GM19238 (cell line): ENCODE results near the gene PTP4A1.
A peak's percentile ranks its signal among the peaks of the same experiment; 100 is the strongest.
"Not testable (repeated sequence)": the region's sequence is repeated elsewhere in the genome, so short reads cannot be mapped to it uniquely, and the experiment has no call there.

Source experiments
- DNase-seq: peaks from one replicate; pipeline ENCODE4 v3.0.0; 2011; ENCODE audit warnings: low spot score; ENCODE audit not compliant: insufficient read length

The PTP4A1 gene

GRCh38 chr6:63572044-63572746, at the start of gene PTP4A1, which contains the start of gene LOC128125822:
Gene PTP4A1, plus strand, starts transcription at chr6:63572480. Its CDS starts 4,401 bp downstream, at chr6:63576881.
Gene LOC128125822, plus strand, starts transcription at chr6:63572480.
- peak; percentile 84 for DNase-seq

DNA sequence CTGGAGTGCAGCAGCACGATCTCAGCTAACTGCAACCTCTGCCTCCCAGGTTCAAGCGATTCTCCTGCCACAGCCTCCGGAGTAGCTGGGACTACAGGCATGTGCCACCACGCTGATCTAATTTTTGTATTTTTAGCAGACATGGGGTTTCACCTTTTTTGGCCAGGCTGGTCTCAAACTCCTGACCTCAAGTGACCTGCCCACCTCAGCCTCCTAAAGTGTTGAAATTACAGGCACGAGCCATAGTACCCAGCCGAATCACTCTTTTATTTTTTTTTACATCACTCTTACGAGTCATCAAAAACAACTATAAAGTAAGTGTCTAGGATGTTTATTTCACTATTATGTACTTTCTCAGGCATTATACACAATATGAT, 49.4 kb upstream of the PTP4A1 start:
- not testable (repeated sequence) for DNase-seq

DNA sequence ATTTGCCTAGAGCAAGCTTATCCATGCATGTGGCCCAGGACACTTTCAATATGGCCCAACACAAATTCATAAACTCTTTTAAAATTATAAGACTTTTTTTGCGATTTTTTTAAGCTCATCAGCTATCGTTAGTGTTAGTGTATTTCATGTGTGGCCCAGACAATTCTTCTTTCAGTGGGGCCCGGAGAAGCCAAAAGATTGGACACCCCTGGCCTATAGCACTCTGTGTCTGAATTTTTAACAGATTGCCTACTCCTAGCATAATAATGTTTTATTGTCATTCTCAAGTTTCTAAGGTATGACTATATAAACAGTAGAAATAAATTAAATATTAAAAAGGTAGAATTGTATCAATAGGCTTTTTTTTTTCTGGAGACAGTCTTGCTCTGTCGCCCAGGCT, 48.6 kb upstream of the PTP4A1 start:
- no peak for DNase-seq

DNA sequence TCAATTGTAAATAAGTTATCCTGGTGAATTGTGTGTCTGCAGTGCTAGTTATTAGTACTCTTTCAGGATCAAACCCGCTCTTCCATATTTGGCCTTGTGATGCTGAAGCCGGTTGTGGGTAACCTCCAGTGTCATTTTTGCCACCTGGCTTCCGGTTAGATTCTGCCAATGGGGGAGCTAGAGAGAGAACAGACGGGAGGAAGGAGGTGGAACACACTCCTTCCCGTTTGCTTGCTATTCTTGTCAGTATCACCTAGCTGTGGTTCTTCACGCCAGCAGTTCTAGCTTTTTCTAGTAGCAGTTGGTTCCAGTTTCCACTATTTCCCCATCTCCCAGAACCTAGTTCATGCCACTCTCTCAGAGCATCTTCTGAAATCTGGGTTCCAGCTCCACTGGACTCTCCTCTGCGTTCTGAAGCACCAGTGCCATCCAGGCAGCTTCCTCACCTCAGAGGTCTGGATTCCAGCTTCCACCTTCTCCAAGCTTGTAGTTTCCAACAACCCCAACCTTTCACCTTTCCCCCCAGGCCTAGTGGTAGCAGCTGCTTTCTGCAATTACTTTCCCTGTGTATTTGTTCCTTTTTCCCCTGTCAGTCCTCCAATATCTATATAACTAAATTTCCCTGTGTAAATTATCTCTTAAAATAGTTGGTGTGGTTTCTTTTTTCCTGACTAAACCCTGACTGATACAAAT, 46.9 kb upstream of the PTP4A1 start:
- DNase-seq: no peak

DNA sequence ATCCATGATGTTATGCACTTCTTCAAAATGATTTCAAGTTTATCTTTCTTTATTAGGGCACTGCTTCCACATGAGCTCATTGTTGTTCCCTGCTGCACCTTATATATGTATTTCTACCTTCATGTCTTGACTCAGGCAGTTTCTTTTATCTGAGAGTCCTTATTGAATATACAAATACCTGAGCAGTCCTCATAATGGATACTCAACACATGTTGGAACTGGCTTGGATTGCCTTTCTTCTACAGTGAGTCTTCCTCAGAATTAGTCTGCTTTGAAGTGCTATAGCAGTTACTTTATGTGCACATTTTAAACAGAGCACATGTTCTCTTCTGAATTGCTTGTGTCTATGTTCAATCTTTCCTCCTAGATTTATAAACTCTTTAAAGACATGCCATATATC, 45.3 kb upstream of the PTP4A1 start:
- no peak for DNase-seq

GRCh38 chr6:63527658-63528514, 44.4 kb upstream of the PTP4A1 start:
- DNase-seq: no peak

DNA sequence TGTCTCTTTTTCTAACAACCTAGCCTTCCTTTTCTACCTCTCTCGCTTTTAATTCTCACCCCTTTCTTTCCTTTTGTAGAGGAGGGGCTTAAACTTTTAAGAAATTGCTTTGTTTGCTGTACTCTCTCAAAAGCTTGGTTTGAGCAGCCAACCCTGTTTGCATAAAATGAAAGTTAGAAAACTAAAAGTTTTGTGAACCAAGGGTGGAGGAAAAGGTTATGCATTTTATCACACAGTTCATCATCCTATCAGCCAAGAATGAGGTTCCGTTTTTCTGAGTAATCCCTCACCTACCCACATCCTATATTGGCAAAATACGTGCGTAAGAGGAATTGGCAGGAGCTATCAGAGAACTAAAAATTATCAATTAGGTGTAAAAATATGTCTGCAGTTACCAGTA, 42.8 kb upstream of the PTP4A1 start:
- DNase-seq: no peak

DNA sequence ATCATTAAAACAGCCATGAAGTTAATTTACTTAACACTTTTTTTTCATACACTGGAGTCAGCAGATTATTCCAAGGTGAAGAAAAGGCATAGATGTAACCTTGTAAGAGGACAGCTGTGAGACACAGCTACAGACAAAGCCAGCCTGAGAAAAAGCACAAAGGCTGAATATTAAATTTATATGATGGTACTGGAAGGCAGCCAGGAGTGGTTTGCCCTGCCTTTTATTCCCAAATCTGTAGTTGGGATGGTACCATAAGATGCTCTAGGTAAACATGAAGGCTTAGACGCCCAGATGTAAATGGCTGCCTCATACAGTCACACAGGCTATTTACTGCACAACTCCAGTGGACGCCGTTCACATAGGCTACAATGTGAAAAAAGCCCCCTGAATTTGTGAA, 42.1 kb upstream of the PTP4A1 start:
- no peak for DNase-seq

GRCh38 chr6:63530991-63531390, 41.3 kb upstream of the PTP4A1 start:
- DNase-seq: no peak

GRCh38 chr6:63533026-63533425, 39.3 kb upstream of the PTP4A1 start:
- DNase-seq: no peak

GRCh38 chr6:63533952-63534351, 38.3 kb upstream of the PTP4A1 start:
- DNase-seq: no peak

- DNase-seq: no peak
Observed at GRCh38 chr6:63537201-63537958, 34.9 kb upstream of the PTP4A1 start.

DNA sequence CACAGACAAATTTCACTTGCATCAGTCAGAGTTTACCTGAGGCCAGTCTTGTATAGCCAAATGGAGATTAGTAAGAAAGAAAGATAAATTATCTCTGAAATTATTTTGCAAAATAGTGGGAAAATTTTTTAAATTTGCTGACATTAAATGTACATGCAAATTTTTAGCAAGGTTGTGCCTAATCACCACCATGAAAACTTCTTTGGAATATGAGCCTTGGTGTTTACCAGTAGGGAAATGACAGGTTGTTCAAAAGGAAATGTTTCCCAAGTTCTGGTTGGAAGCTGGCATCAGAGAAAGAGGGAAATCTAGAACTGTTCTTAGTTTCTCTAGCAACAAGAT, 34.4 kb upstream of the PTP4A1 start:
- no peak for DNase-seq

- no peak for DNase-seq
Observed at GRCh38 chr6:63538550-63538949, 33.7 kb upstream of the PTP4A1 start.

DNA sequence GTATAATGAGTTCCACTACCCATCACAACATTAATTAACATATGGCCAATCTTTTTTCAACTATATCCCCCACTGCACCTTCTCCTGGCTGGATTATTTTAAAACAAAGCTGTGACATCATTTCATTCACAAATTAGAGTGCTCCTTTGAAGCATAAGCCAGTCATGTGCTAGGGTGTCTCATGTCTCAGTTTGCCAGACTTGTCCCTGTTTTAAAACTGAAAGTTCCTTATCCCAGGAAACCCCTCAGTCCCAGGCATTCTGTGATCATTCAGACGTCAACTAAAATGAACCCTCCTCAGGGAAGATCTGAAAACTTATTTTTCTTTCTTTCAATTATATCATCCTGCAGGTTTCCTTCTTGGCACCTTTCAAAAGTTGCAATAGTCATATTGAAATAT, 29.3 kb upstream of the PTP4A1 start:
- no peak for DNase-seq

GRCh38 chr6:63543982-63544381, 28.3 kb upstream of the PTP4A1 start:
- no peak for DNase-seq

DNA sequence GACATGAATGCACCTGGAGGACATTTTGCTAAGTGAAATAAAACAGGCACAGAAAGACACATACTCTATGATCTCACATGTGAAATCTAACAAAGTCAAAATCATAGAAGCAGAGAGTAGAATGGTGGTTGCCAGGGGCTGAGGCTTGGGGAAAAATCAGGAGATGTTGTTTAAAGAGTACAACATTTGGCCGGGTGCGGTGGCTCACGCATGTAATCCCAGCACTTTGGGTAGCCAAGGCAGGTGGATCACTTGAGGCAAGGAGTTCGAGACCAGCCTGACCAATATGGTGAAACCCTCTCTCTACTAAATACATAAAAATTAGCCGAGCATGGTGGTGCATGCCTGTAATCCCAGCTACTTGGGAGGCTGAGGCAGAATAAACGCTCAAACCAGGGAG, 26.0 kb upstream of the PTP4A1 start:
- DNase-seq: no peak

DNA sequence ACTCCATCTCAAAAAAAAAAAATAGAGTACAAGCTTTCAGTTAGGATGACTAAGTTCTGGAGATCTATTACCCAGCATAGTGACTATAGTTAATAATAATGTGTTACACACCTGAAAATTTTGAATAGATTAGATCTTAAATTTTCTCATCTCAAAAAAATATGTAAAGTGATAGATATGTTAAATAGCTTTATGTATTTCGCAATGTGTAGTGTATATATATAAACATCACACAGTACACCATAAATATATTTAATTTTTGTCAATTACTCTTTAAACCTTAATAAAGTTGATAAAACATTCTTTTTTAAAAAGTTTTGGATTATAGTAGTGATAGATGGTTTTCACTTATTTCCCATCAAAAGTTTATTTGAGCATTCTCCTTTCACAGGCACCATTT, 25.6 kb upstream of the PTP4A1 start:
- DNase-seq: no peak

- no peak for DNase-seq
Observed at GRCh38 chr6:63549076-63549475, 23.2 kb upstream of the PTP4A1 start.

DNA sequence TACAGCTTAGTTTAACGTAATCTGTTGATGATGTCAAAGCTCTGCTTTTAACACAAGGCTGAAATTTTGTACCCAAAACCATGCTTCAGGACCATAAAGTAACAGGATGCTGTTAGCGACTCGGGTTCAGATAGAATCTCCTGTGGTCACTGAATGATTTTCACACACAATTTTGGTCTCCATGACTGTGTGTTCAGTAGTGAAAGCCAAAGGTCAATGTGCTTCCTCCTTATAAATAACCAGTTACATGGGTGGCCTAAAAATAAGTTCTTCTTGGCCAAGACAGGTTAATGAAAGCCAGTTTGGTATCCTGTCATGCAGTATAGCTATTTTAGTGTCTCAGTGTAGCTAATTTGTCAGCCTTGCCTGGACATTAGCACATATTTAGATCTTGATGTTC, 19.1 kb upstream of the PTP4A1 start:
- DNase-seq: peak; percentile 35

- no peak for DNase-seq
Observed at GRCh38 chr6:63553900-63554299, 18.4 kb upstream of the PTP4A1 start.

DNA sequence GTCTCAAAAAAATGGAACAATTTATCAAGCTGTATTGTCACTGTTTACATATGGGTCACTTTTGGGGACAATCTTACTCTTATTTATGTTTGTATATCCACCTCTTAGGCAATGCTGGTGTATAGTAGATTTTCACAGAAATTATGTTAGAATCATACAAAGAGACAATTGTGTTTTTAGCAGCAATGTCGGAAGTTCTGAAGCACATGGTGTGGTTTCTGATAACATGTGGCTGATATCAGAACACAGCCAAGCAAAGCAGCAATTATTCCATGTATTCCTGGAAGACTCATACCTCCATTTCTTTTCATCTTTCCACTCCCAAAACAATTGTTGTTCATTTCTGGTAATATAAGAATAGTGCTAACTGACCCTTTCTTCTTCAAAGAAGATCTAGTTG, 17.5 kb upstream of the PTP4A1 start:
- DNase-seq: no peak
